NB4 (cell line): ENCODE measurements around the gene CLMP.

Experiments
- MAX ChIP-seq: IDR thresholded peaks from 2 replicates; pipeline ENCODE4 v1.6.1; 2011; ENCODE audit warnings: low read depth, low read length
- TF ChIP-seq, protein P1 (sequence below): IDR thresholded peaks from one replicate; pipeline ENCODE4 v1.5.1; 2012; ENCODE audit warnings: low read depth, low read length

- TF ChIP-seq, protein P1, sequence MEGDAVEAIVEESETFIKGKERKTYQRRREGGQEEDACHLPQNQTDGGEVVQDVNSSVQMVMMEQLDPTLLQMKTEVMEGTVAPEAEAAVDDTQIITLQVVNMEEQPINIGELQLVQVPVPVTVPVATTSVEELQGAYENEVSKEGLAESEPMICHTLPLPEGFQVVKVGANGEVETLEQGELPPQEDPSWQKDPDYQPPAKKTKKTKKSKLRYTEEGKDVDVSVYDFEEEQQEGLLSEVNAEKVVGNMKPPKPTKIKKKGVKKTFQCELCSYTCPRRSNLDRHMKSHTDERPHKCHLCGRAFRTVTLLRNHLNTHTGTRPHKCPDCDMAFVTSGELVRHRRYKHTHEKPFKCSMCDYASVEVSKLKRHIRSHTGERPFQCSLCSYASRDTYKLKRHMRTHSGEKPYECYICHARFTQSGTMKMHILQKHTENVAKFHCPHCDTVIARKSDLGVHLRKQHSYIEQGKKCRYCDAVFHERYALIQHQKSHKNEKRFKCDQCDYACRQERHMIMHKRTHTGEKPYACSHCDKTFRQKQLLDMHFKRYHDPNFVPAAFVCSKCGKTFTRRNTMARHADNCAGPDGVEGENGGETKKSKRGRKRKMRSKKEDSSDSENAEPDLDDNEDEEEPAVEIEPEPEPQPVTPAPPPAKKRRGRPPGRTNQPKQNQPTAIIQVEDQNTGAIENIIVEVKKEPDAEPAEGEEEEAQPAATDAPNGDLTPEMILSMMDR: no peak
- TF ChIP-seq MAX: no peak
These were observed 22.8 kb upstream of the CLMP start for GRCh38 chr11:123217897-123218296.
